Thoracic aorta (tissue), 2 donors: Measurements from ENCODE around the gene ABCD3. TPM values are rescaled to one million over a fixed set of nuclear protein-coding genes. Genes with fewer than 3 reads are reported as not detected.

ENCODE experiments used
- ATAC-seq: fragments of 150-250 bp; one replicate; pipeline ENCODE4 v1.8.0; 2017; ENCODE audit warnings: low read depth; ENCODE audit not compliant: insufficient number of reproducible peaks, low FRiP score
- DNase-seq: peaks from one replicate; pipeline ENCODE4 v3.0.0-alpha.2; 2020; ENCODE audit warnings: low spot score
- H3K27ac ChIP-seq, 2 donors: fragments of 200-600 bp; sonication (generic); 1 replicate in 1 of 2; 2 replicates in 1 of 2; pipeline ENCODE4 v1.5.1; 2016; ENCODE audit warnings: mild to moderate bottlenecking in 2 of 2, moderate library complexity in 2 of 2
- H3K27me3 ChIP-seq: fragments of 200-600 bp; sonication (generic); replicated peaks from 2 replicates; pipeline ENCODE4 v1.6.0; 2016; ENCODE audit warnings: mild to moderate bottlenecking; ENCODE audit not compliant: insufficient read depth
- H3K36me3 ChIP-seq: fragments of 200-600 bp; sonication (generic); one replicate; pipeline ENCODE4 v1.5.1; 2016
- H3K4me1 ChIP-seq, 2 donors: fragments of 200-600 bp; sonication (generic); 1 replicate in 1 of 2; 2 replicates in 1 of 2; pipeline versions ENCODE4 v1.5.1 to v1.6.0; 2016; ENCODE audit warnings: low read depth in 2 of 2, mild to moderate bottlenecking in 1 of 2; ENCODE audit not compliant: control insufficient read depth in 1 of 2
- H3K4me3 ChIP-seq: fragments of 200-600 bp; sonication (generic); 2 replicates; pipeline ENCODE4 v1.5.1; 2016; ENCODE audit warnings: mild to moderate bottlenecking
- H3K9me3 ChIP-seq: fragments of 200-600 bp; sonication (generic); 2 replicates; pipeline ENCODE4 v1.5.1; 2016
- CTCF ChIP-seq: fragments of 200-600 bp; sonication (generic); IDR thresholded peaks from one replicate; pipeline ENCODE4 v1.5.1; 2019; ENCODE audit warnings: antibody characterized with exemption
- total RNA-seq, 2 donors: library from RNA; depleted of rRNA; stranded (reverse); fragments of >200 nt; gene quantifications; one replicate each; pipeline versions ENCODE4 v1.1.0 to v1.2.3, GENCODE V29; 2016

ABCD3 gene
- total RNA-seq, 2 donors from 2014 or later: 14.0 to 31.7 TPM

GRCh38 chr1:94416901-94417727 lies 1.1 kb upstream of the ABCD3 start:
- Histone ChIP-seq H3K4me3 (peak overlapping the region; percentile 86), H3K9me3 (no peaks in the 10 kb centered on the region), H3K27me3 (no peaks in the 10 kb centered on the region), H3K36me3 (no peaks in the 10 kb centered on the region), H3K4me1 (peaks cover 15 to 23% of the 10 kb centered on the region in 2 donors), H3K27ac (peak overlapping the region; percentile 79 to 85)
- no peak for ATAC-seq
- no peak for DNase-seq
- TF ChIP-seq CTCF: no peak

- Histone ChIP-seq H3K36me3 (no peaks in the 10 kb centered on the region), H3K27ac (peak overlapping the region; percentile 79 to 85), H3K4me3 (peak overlapping the region; percentile 86), H3K9me3 (no peaks in the 10 kb centered on the region), H3K4me1 (peaks cover 15 to 23% of the 10 kb centered on the region in 2 donors), H3K27me3 (no peaks in the 10 kb centered on the region)
- DNase-seq (no peak), ATAC-seq (no peak)
- TF ChIP-seq CTCF: no peak
These were observed 536 bp upstream of the ABCD3 start for GRCh38 chr1:94417728-94417977.

- no peak for TF ChIP-seq CTCF
- no peaks in the 10 kb centered on the region for H3K27me3 ChIP-seq
- peaks cover 15 to 29% of the 10 kb centered on the region in 2 donors for H3K4me1 ChIP-seq
- no peaks in the 10 kb centered on the region for H3K9me3 ChIP-seq
- DNase-seq (peak; percentile 16), ATAC-seq (no peak)
- H3K27ac ChIP-seq: peak overlapping the region; percentile 81 to 85
- no peaks in the 10 kb centered on the region for H3K36me3 ChIP-seq
- H3K4me3 ChIP-seq: peak overlapping the region; percentile 86
These were observed 771 bp downstream of the ABCD3 start for GRCh38 chr1:94418664-94419655.

- peaks cover 15 to 27% of the 10 kb centered on the region in 2 donors for H3K4me1 ChIP-seq
- no peak for ATAC-seq
- H3K36me3 ChIP-seq: no peaks in the 10 kb centered on the region
- H3K27ac ChIP-seq: no peak overlapping the region
- no peaks in the 10 kb centered on the region for H3K27me3 ChIP-seq
- no peak overlapping the region for H3K4me3 ChIP-seq
- no peak for TF ChIP-seq CTCF
- no peak for DNase-seq
- H3K9me3 ChIP-seq: no peaks in the 10 kb centered on the region
These were observed 4.1 kb downstream of the ABCD3 start for GRCh38 chr1:94422115-94422820.
